ENCODE measurements around the gene RNF123. TPM values are rescaled to one million over a fixed set of nuclear protein-coding genes. Genes with fewer than 3 reads are reported as not detected.

RNF123 gene
- total and polyA plus RNA-seq, 2 experiments from 2014 or later = 21.6 to 22.8 TPM

DNA sequence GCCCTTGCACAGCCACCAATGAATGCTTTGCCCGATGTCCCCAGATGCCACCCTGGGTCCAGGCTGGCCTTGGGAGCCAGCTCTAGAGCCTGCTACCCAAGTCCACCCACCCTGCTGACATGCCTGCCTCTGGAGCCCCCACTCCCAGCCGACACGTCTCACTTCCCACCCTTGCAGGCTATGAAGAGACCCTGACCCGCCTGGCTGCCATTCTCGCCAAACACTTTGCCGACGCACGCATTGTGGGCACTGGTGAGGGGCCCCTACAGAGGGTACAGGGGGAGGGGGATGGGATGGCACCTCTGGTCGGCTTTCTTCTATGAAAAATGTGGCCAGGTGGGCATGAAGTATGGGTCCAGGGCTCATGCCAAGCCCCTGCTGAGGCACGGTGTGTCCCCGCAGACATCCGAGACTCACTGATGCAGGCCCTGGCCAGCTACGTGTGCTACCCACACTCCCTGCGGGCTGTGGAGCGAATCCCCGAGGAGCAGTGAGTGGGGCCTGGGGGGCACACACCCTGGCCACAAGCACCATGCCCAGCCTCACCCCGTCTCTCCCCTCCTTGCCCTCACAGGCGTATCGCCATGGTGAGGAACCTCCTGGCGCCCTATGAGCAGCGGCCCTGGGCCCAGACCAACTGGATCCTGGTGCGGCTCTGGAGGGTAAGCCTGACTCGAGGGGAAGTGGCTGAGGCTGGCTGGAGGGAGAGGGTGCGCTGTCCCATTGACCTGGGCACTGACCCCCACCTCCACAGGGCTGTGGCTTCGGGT is 24.2 kb downstream of the RNF123 start:
- in situ Hi-C loops (cut with MboI) = no loop called here
- no peaks in the 10 kb centered on the region for H3K9me3 ChIP-seq (ENCODE audit: low read depth)
- 89 to 91% methylated on average over 25 of the region's 25 CpGs for WGBS, 2 experiments (ENCODE audit: low coverage in 1 of 2, low lambda C conversion rate in 2 of 2, missing lambda C conversion rate in 2 of 2)
- H3K36me3 ChIP-seq (ENCODE audit: low read depth) = no peaks in the 10 kb centered on the region
- no peak overlapping the region for H2AFZ ChIP-seq
- H3K9me2 ChIP-seq (ENCODE audit: insufficient read depth) = no peaks in the 10 kb centered on the region
- no peaks in the 10 kb centered on the region for H4K20me1 ChIP-seq (ENCODE audit: insufficient read depth)
- H3K4me3 ChIP-seq = no peak overlapping the region
- no peak for DNase-seq
- H3F3A ChIP-seq (ENCODE audit: insufficient read depth) = no peaks in the 10 kb centered on the region
- H3K79me2 ChIP-seq (ENCODE audit: insufficient read depth) = no peaks in the 10 kb centered on the region
- no peak for TF ChIP-seq EZH2phosphoT487 (IDR thresholded peaks at IDR 0.05; ENCODE audit: insufficient read depth, low read depth)
- no peak for TF ChIP-seq EZH2 (IDR thresholded peaks at IDR 0.05; ENCODE audit: insufficient read depth, poor library complexity, severe bottlenecking)
- H3K9ac ChIP-seq = no peak overlapping the region
- H3K27me3 ChIP-seq (replicated peaks; ENCODE audit: insufficient read depth) = no peaks in the 10 kb centered on the region
- H3K27ac ChIP-seq = no peak overlapping the region
- no peaks in the 10 kb centered on the region for H3K4me1 ChIP-seq (ENCODE audit: insufficient read depth)
- no peak overlapping the region for H3K4me2 ChIP-seq (ENCODE audit: unreplicated experiment)

- H2AFZ ChIP-seq = no peak overlapping the region
- H3F3A ChIP-seq (ENCODE audit: insufficient read depth) = 0 out of 2 replicates have a peak, but pooled peaks cover 2% of the 10 kb centered on the region
- TF ChIP-seq EZH2 (IDR thresholded peaks at IDR 0.05; ENCODE audit: insufficient read depth, poor library complexity, severe bottlenecking) = no peak
- no peak for TF ChIP-seq EZH2phosphoT487 (IDR thresholded peaks at IDR 0.05; ENCODE audit: insufficient read depth, low read depth)
- 89 to 92% methylated on average over 13 of the region's 13 CpGs for WGBS, 2 experiments (ENCODE audit: low coverage in 1 of 2, low lambda C conversion rate in 2 of 2, missing lambda C conversion rate in 2 of 2)
- H3K9me2 ChIP-seq (ENCODE audit: insufficient read depth) = no peaks in the 10 kb centered on the region
- in situ Hi-C loops (cut with MboI) = no loop called here
- no peak overlapping the region for H3K4me2 ChIP-seq (ENCODE audit: unreplicated experiment)
- no peak overlapping the region for H3K4me3 ChIP-seq
- no peaks in the 10 kb centered on the region for H3K36me3 ChIP-seq (ENCODE audit: low read depth)
- H3K27ac ChIP-seq = no peak overlapping the region
- no peaks in the 10 kb centered on the region for H3K27me3 ChIP-seq (replicated peaks; ENCODE audit: insufficient read depth)
- DNase-seq = no peak
- no peaks in the 10 kb centered on the region for H3K79me2 ChIP-seq (ENCODE audit: insufficient read depth)
- H3K9ac ChIP-seq = no peak overlapping the region
- no peaks in the 10 kb centered on the region for H3K4me1 ChIP-seq (ENCODE audit: insufficient read depth)
- H4K20me1 ChIP-seq (ENCODE audit: insufficient read depth) = no peaks in the 10 kb centered on the region
- no peaks in the 10 kb centered on the region for H3K9me3 ChIP-seq (ENCODE audit: low read depth)
Measured at GRCh38 chr3:49714728-49715550, 25.6 kb downstream of the RNF123 start.

GRCh38 chr3:49715611-49716121 is 26.3 kb downstream of the RNF123 start:
- Histone ChIP-seq H4K20me1 (ENCODE audit: insufficient read depth) (no peaks in the 10 kb centered on the region), H2AFZ (no peak overlapping the region), H3K79me2 (ENCODE audit: insufficient read depth) (no peaks in the 10 kb centered on the region), H3K4me3 (no peak overlapping the region), H3K27me3 (replicated peaks; ENCODE audit: insufficient read depth) (no peaks in the 10 kb centered on the region), H3K27ac (no peak overlapping the region), H3K9me2 (ENCODE audit: insufficient read depth) (no peaks in the 10 kb centered on the region), H3F3A (ENCODE audit: insufficient read depth) (0 out of 2 replicates have a peak, but pooled peaks cover 9% of the 10 kb centered on the region), H3K9ac (no peak overlapping the region), H3K4me1 (ENCODE audit: insufficient read depth) (no peaks in the 10 kb centered on the region), H3K36me3 (ENCODE audit: low read depth) (no peaks in the 10 kb centered on the region), H3K9me3 (ENCODE audit: low read depth) (no peaks in the 10 kb centered on the region), H3K4me2 (ENCODE audit: unreplicated experiment) (no peak overlapping the region)
- 87 to 94% methylated on average over 13 of the region's 13 CpGs for WGBS, 2 experiments (ENCODE audit: low coverage in 1 of 2, low lambda C conversion rate in 2 of 2, missing lambda C conversion rate in 2 of 2)
- in situ Hi-C loops (cut with MboI) = no loop called here
- DNase-seq = no peak
- TF ChIP-seq EZH2phosphoT487 (IDR thresholded peaks at IDR 0.05; ENCODE audit: insufficient read depth, low read depth) (no peak), EZH2 (IDR thresholded peaks at IDR 0.05; ENCODE audit: insufficient read depth, poor library complexity, severe bottlenecking) (no peak)

DNA sequence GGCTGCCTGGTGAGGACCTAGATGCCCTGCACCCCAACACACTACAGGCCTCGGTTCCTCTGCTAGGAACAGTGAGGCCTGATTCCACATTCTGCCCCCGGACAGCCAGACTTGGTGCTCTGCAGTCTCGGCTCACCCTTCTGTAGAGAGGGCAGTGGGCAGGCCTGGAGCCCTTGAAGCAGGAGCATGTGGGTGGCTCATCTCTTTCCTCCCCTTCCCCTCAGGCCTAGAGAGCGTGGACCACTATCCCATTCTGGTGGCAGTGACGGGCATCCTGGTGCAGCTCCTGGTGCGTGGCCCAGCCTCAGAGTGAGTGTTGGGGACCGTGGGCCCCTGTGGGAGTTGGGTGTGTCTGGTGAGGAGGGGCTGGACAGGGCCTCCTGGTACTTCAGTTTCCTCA is 26.8 kb downstream of the RNF123 start:
- Histone ChIP-seq H3F3A (ENCODE audit: insufficient read depth) (0 out of 2 replicates have a peak, but pooled peaks cover 10% of the 10 kb centered on the region), H3K36me3 (ENCODE audit: low read depth) (no peaks in the 10 kb centered on the region), H3K4me1 (ENCODE audit: insufficient read depth) (no peaks in the 10 kb centered on the region), H4K20me1 (ENCODE audit: insufficient read depth) (no peaks in the 10 kb centered on the region), H3K27ac (no peak overlapping the region), H3K79me2 (ENCODE audit: insufficient read depth) (no peaks in the 10 kb centered on the region), H3K9ac (no peak overlapping the region), H3K4me3 (no peak overlapping the region), H3K9me3 (ENCODE audit: low read depth) (no peaks in the 10 kb centered on the region), H3K4me2 (ENCODE audit: unreplicated experiment) (no peak overlapping the region), H3K9me2 (ENCODE audit: insufficient read depth) (no peaks in the 10 kb centered on the region), H3K27me3 (replicated peaks; ENCODE audit: insufficient read depth) (no peaks in the 10 kb centered on the region), H2AFZ (no peak overlapping the region)
- DNase-seq = no peak
- in situ Hi-C loops (cut with MboI) = no loop called here
- TF ChIP-seq EZH2 (IDR thresholded peaks at IDR 0.05; ENCODE audit: insufficient read depth, poor library complexity, severe bottlenecking) = no peak
- TF ChIP-seq EZH2phosphoT487 (IDR thresholded peaks at IDR 0.05; ENCODE audit: insufficient read depth, low read depth) = no peak
- 94 to 96% methylated on average over 7 of the region's 7 CpGs for WGBS, 2 experiments (ENCODE audit: low coverage in 1 of 2, low lambda C conversion rate in 2 of 2, missing lambda C conversion rate in 2 of 2)
